Posterior cingulate gyrus (tissue), 11 donors: ENCODE measurements around the gene ACSL6.
"Not testable (repeated sequence)": the region's sequence is repeated elsewhere in the genome, so short reads cannot be mapped to it uniquely, and the experiment has no call there.

Source experiments
- DNase-seq, 10 donors: peaks; one replicate each; pipeline versions ENCODE4 v3.0.0 to v3.0.0-alpha.2; 2020 to 2021; ENCODE audit warnings: mixed read lengths in 3 of 10
- intact Hi-C: fragments of 100-400 bp; cut with DNase I; formaldehyde crosslinking; loops from one replicate; pipeline ENCODE4 v1.15.1; 2023

Gene ACSL6

DNA sequence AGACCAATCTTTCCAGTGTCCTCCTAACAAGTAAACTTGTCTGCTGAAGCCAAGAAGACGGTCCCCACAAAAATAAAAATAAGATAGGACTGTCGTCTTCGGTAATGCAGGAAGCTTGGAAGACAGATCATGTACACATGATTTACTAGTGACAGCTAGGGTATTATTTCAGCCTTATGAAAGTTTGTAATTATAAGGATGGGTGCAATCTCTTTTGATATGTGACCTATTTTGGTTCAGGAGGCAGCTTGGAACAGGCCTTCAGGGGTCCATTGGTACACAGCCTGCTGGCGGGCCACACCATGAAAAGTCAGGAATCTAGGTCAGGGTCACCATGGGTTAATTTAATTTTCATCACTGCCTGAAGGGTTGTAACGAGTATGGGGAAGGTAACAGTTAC, 52.3 kb downstream of the ACSL6 start:
- no peak for DNase-seq
- intact Hi-C loops, result no loop called here

GRCh38 chr5:131957721-131958441, 53.6 kb downstream of the ACSL6 start:
- peak in 1 of 10 donors; percentile 68 for DNase-seq
- intact Hi-C loops, result no loop called here

- intact Hi-C loops, result no loop called here
- DNase-seq, result no peak
Observed at GRCh38 chr5:131953969-131954368, 57.5 kb downstream of the ACSL6 start.

DNA sequence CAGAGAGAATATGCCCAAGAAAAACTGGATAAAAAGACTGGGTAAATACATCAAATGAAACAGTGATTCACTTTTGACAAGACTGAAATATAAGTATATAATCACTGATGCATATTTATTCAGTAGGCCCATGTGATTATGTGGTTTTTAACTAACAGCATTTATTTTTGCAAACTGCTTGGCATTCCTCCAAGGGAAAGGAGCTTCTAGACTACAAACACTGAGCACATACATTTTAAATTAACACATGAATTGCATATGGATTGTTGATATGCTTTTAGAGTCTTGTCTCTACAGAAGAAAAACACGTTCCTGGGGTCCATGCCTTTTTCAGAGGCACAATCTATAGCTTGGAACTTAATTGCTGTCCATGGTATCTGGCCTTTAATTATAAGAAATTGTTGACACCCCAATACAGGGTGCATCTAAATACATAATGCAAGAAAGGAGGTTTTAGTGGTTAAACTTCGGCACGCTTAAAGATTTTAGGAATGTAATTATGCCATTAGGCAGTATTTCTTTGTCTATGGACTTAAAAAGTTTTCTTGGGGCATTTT, 59.1 kb downstream of the ACSL6 start:
- intact Hi-C loops, result no loop called here
- no peak for DNase-seq

- intact Hi-C loops, result no loop called here
Observed at GRCh38 chr5:131950706-131951105, 60.8 kb downstream of the ACSL6 start.

DNA sequence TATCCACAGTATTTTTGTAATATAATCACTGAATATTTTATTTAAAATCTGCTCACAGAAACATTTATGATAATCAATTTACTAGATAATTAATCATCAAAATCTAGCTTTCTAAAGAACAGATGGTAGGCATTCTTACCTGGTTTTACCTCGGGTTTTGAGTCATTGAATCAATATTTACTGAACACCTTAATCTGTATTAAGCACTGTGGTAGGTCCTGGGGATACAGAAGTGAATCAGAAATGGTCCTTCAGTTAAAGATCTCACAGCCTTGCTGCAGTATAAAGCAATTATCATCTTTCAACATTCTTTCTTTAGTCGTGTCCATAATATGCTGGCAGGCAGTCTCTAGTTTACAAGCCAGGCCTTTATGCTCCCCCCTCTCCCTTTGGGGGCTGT, 64.0 kb downstream of the ACSL6 start:
- intact Hi-C loops, result no loop called here
- no peak for DNase-seq

More at GRCh38 chr5:131950706-131951105, 60.8 kb downstream of the ACSL6 start:
- no peak for DNase-seq

- intact Hi-C loops, result no loop called here
- no peak for DNase-seq
Observed at GRCh38 chr5:131945551-131946168, 65.8 kb downstream of the ACSL6 start, which contains the start of gene MEIKIN. TSS of gene MEIKIN (minus strand) at chr5:131945663. CDS start at chr5:131945505, 158 bp downstream.

- intact Hi-C loops, result no loop called here
- DNase-seq, result no peak
Observed at GRCh38 chr5:131944702-131945550, 66.5 kb downstream of the ACSL6 start.

DNA sequence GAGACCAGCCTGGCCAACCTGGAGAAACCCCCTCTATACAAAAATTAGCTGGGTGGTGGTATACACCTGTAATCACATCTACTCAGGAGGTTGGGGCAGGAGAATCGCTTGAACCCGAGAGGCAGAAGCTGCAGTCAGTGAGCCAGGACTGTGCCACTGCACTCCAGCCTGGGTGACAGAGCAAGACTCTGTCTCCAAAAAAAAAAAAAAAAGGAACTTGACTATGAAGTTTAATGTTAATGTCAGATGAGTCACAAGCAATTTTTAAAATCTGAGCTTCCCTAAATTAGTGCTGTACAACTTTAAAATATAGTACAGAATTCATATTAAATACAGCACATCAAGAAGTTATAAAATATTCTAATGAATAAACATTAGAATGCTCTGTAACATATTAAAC, 67.5 kb downstream of the ACSL6 start:
- intact Hi-C loops, result no loop called here
- no peak for DNase-seq

DNA sequence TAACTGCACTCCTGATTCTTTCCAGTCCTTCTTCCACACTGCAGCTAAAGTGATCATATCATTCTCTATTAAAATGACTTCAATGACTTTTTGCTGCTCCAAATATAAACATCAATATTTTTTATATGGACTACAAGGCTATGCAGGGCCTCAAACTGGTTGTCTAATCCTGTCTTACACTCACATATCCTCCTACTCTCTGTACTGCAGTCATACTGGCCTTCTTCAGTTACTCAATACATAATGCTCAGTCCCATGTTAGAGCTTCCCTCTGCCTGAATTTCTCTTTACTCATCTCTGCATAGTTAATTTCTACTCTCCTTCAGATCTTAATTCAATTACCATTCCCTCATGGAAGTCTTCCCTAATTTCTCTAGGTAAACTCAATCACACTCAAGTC, 69.4 kb downstream of the ACSL6 start:
- intact Hi-C loops, result no loop called here
- no peak for DNase-seq

GRCh38 chr5:131939690-131940345, 71.6 kb downstream of the ACSL6 start:
- intact Hi-C loops, result no loop called here
- DNase-seq, result no peak

DNA sequence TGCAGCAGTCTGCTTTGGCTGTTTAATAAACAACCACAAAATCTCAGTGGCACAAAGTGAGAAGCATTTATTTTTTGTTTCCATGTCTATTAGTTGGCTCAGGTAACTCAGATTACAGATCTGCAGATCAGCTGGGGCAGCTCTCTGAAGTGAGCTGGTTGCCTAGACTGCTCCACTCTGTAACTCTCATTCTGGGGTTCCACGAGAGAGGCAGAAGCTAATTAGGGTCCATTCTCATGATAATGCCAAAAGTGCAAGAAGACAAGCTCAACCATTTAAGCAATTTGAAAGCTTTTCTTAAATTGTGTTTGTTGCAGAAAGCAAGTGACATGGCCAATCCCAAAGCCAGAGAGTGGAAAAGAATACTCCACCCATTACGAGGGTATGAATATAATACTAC, 79.2 kb downstream of the ACSL6 start:
- DNase-seq, result no peak
- intact Hi-C loops, result no loop called here

GRCh38 chr5:131928957-131929356, 82.5 kb downstream of the ACSL6 start:
- no peak for DNase-seq
- intact Hi-C loops, result no loop called here

DNA sequence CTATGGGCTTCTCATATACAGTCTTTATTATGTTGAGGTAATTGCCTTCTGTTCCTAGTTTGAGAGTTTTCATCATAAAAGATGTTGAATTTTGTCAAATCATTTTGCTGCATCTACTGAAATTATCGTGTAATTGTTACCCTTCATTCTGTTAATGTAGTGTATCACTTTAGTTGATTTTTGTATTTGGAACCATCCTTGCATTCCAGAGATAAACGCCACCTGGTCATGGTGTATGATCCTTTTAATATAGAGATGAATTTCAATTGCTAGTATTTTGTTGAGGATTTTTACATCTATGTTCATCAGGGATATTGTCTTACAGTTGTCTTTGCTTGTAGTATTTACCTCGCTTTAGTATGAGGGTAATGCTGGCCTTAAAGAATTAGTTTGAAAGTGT, 85.3 kb downstream of the ACSL6 start:
- no peak for DNase-seq
- intact Hi-C loops, result no loop called here

GRCh38 chr5:131916481-131916880, 95.0 kb downstream of the ACSL6 start:
- intact Hi-C loops, result no loop called here
- no peak for DNase-seq

GRCh38 chr5:131914472-131914871, 97.0 kb downstream of the ACSL6 start:
- no peak for DNase-seq
- intact Hi-C loops, result no loop called here

GRCh38 chr5:131913603-131914002, 97.9 kb downstream of the ACSL6 start:
- intact Hi-C loops, result no loop called here
- DNase-seq, result no peak

GRCh38 chr5:131906668-131907067, 104.8 kb downstream of the ACSL6 start:
- intact Hi-C loops, result no loop called here
- no peak for DNase-seq

- intact Hi-C loops, DNase-seq: not testable (repeated sequence)
Observed at GRCh38 chr5:131902266-131902665, 109.2 kb downstream of the ACSL6 start.
